Measurements from ENCODE around the gene TCHHL1. TPM values are rescaled to one million over a fixed set of nuclear protein-coding genes. Genes with fewer than 3 reads are reported as not detected.

The TCHHL1 gene
- total and polyA plus RNA-seq, 2 of the 13 experiments (the other 11 are each of a cell fraction or from before 2014, with no cell fraction given) = not detected

DNA sequence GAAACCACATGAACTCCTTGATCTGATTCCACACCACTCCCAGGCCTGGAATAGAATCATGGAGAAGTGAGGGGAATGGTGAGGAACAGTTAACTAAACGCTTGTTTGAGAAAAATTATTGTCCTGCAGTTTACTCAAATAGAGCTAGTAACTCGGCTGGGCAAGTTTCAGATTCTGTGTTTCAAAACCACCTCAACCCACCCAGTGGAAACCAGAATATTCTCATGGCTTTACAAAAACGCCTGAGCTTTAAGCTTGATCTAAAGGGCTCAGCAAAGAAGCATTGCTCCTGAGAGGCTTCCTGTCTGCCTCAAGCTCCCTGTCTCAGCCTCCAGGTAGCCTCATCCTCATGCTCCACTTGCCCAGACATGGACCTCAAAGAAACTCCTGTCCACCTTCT, 16.6 kb downstream of the TCHHL1 start:
- ATAC-seq (no peak), FAIRE-seq (no peak), DNase-seq (ENCODE audit: low spot score) (no peak)
- WGBS (ENCODE audit: low lambda C conversion rate) = 9% methylated on average over 3 of the region's 3 CpGs
- Histone ChIP-seq H3K9ac (ENCODE audit: insufficient read depth, low read depth, low read length) (no peak overlapping the region), H3K79me2 (ENCODE audit: insufficient read depth, low read length) (no peaks in the 10 kb centered on the region), H3K4me3 (replicated peaks in 1 of 3; ENCODE audit: insufficient read depth in 1 of 3, low read depth in 2 of 3, low read length in 3 of 3) (no peak overlapping the region), H4K20me1 (ENCODE audit: insufficient read depth, low read length) (no peaks in the 10 kb centered on the region), H3K36me3 (replicated peaks in 1 of 2; ENCODE audit: control insufficient read depth in 1 of 2, insufficient read depth in 2 of 2, low read length in 2 of 2) (no peaks in the 10 kb centered on the region), H3K27ac (ENCODE audit: extremely low read length, insufficient read depth, low read length) (no peak overlapping the region), H3K9me3 (ENCODE audit: low read length) (no peaks in the 10 kb centered on the region), H2AFZ (ENCODE audit: low read length) (no peak overlapping the region), H3K4me1 (ENCODE audit: insufficient read depth, low read length) (no peaks in the 10 kb centered on the region), H3K4me2 (ENCODE audit: low read depth, low read length) (no peak overlapping the region), H3K27me3 (ENCODE audit: control insufficient read depth in 1 of 2, insufficient read depth in 2 of 2, low read length in 2 of 2) (peaks cover 0 to 11% of the 10 kb centered on the region in 2 experiments; a peak in 2 of 5 replicates)
- BruUV-seq (replicated peaks) = no TSS peak
- TF ChIP-seq ZNF121 (CRISPR knock-in tag; IDR thresholded peaks at IDR 0.05) (no peak), CBFB (CRISPR knock-in tag; IDR thresholded peaks at IDR 0.05) (no peak), ATF7 (IDR thresholded peaks at IDR 0.05) (no peak), ATF7 (CRISPR knock-in tag; IDR thresholded peaks at IDR 0.05) (no peak), ZNF44 (CRISPR knock-in tag; IDR thresholded peaks at IDR 0.05) (no peak), THYN1 (CRISPR knock-in tag; IDR thresholded peaks at IDR 0.05; ENCODE audit: borderline replicate concordance, low read depth) (no peak)
- intact Hi-C loops (cut with micrococcal nuclease; ENCODE audit: unreplicated experiment) = no loop called here
- ChIA-PET CTCF (ENCODE audit: low intra/inter-chr PET ratio, low total read pairs) (no interaction called here), POLR2A (no interaction called here)
- in situ Hi-C loops (cut with HindIII; ENCODE audit: extremely low pct_ligation_motif_present, low pct_unique_long_range_greater_than_20kb) = no loop called here

- BruUV-seq (replicated peaks) = no TSS peak
- Histone ChIP-seq H3K27ac (ENCODE audit: extremely low read length, insufficient read depth, low read length) (no peak overlapping the region), H3K27me3 (ENCODE audit: control insufficient read depth in 1 of 2, insufficient read depth in 2 of 2, low read length in 2 of 2) (peaks cover 0 to 6% of the 10 kb centered on the region in 2 experiments; a peak in 1 of 5 replicates), H4K20me1 (ENCODE audit: insufficient read depth, low read length) (no peaks in the 10 kb centered on the region), H3K36me3 (replicated peaks in 1 of 2; ENCODE audit: control insufficient read depth in 1 of 2, insufficient read depth in 2 of 2, low read length in 2 of 2) (no peaks in the 10 kb centered on the region), H3K4me3 (replicated peaks in 1 of 3; ENCODE audit: insufficient read depth in 1 of 3, low read depth in 2 of 3, low read length in 3 of 3) (no peak overlapping the region), H2AFZ (ENCODE audit: low read length) (no peak overlapping the region), H3K9me3 (ENCODE audit: low read length) (no peaks in the 10 kb centered on the region), H3K9ac (ENCODE audit: insufficient read depth, low read depth, low read length) (no peak overlapping the region), H3K79me2 (ENCODE audit: insufficient read depth, low read length) (no peaks in the 10 kb centered on the region), H3K4me1 (ENCODE audit: insufficient read depth, low read length) (no peaks in the 10 kb centered on the region), H3K4me2 (ENCODE audit: low read depth, low read length) (no peak overlapping the region)
- in situ Hi-C loops (cut with HindIII; ENCODE audit: extremely low pct_ligation_motif_present, low pct_unique_long_range_greater_than_20kb) = no loop called here
- intact Hi-C loops (cut with micrococcal nuclease; ENCODE audit: unreplicated experiment) = no loop called here
- WGBS (ENCODE audit: low lambda C conversion rate) = 0% methylated on average over 3 of the region's 3 CpGs
- ATAC-seq = no peak
- no peak for DNase-seq (ENCODE audit: low spot score)
- FAIRE-seq = no peak
- CTCF ChIA-PET (ENCODE audit: low intra/inter-chr PET ratio, low total read pairs) = no interaction called here
- POLR2A ChIA-PET = no interaction called here
- TF ChIP-seq ZNF747 (CRISPR knock-in tag; IDR thresholded peaks at IDR 0.05; ENCODE audit: borderline replicate concordance) = no peak
- TF ChIP-seq ERF (CRISPR knock-in tag; IDR thresholded peaks at IDR 0.05) = no peak
- no peak for TF ChIP-seq ZSCAN20 (CRISPR knock-in tag; IDR thresholded peaks at IDR 0.05; ENCODE audit: borderline replicate concordance)
- no peak for TF ChIP-seq ZNF768 (CRISPR knock-in tag; IDR thresholded peaks at IDR 0.05)
- no peak for TF ChIP-seq FOSL1 (CRISPR knock-in tag; IDR thresholded peaks at IDR 0.05; ENCODE audit: borderline replicate concordance)
- TF ChIP-seq, protein P1, sequence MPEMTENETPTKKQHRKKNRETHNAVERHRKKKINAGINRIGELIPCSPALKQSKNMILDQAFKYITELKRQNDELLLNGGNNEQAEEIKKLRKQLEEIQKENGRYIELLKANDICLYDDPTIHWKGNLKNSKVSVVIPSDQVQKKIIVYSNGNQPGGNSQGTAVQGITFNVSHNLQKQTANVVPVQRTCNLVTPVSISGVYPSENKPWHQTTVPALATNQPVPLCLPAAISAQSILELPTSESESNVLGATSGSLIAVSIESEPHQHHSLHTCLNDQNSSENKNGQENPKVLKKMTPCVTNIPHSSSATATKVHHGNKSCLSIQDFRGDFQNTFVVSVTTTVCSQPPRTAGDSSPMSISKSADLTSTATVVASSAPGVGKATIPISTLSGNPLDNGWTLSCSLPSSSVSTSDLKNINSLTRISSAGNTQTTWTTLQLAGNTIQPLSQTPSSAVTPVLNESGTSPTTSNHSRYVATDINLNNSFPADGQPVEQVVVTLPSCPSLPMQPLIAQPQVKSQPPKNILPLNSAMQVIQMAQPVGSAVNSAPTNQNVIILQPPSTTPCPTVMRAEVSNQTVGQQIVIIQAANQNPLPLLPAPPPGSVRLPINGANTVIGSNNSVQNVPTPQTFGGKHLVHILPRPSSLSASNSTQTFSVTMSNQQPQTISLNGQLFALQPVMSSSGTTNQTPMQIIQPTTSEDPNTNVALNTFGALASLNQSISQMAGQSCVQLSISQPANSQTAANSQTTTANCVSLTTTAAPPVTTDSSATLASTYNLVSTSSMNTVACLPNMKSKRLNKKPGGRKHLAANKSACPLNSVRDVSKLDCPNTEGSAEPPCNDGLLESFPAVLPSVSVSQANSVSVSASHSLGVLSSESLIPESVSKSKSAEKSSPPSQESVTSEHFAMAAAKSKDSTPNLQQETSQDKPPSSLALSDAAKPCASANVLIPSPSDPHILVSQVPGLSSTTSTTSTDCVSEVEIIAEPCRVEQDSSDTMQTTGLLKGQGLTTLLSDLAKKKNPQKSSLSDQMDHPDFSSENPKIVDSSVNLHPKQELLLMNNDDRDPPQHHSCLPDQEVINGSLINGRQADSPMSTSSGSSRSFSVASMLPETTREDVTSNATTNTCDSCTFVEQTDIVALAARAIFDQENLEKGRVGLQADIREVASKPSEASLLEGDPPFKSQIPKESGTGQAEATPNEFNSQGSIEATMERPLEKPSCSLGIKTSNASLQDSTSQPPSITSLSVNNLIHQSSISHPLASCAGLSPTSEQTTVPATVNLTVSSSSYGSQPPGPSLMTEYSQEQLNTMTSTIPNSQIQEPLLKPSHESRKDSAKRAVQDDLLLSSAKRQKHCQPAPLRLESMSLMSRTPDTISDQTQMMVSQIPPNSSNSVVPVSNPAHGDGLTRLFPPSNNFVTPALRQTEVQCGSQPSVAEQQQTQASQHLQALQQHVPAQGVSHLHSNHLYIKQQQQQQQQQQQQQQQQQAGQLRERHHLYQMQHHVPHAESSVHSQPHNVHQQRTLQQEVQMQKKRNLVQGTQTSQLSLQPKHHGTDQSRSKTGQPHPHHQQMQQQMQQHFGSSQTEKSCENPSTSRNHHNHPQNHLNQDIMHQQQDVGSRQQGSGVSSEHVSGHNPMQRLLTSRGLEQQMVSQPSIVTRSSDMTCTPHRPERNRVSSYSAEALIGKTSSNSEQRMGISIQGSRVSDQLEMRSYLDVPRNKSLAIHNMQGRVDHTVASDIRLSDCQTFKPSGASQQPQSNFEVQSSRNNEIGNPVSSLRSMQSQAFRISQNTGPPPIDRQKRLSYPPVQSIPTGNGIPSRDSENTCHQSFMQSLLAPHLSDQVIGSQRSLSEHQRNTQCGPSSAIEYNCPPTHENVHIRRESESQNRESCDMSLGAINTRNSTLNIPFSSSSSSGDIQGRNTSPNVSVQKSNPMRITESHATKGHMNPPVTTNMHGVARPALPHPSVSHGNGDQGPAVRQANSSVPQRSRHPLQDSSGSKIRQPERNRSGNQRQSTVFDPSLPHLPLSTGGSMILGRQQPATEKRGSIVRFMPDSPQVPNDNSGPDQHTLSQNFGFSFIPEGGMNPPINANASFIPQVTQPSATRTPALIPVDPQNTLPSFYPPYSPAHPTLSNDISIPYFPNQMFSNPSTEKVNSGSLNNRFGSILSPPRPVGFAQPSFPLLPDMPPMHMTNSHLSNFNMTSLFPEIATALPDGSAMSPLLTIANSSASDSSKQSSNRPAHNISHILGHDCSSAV (CRISPR knock-in tag; IDR thresholded peaks at IDR 0.05; ENCODE audit: borderline replicate concordance) = no peak
- no peak for TF ChIP-seq KLF6 (CRISPR knock-in tag; IDR thresholded peaks at IDR 0.05)
Measured at GRCh38 chr1:152071123-152071522, 17.7 kb downstream of the TCHHL1 start.

Measured in HepG2 (cell line).